CD4-positive, alpha-beta memory T cell (primary cell): Measurements from ENCODE around the gene FGD2. TPM values are rescaled to one million over a fixed set of nuclear protein-coding genes. Genes with fewer than 3 reads are reported as not detected.
A peak's percentile ranks its signal among the peaks of the same experiment; 100 is the strongest.
"Not testable (repeated sequence)": the region's sequence is repeated elsewhere in the genome, so short reads cannot be mapped to it uniquely, and the experiment has no call there.

Experiments used
- CTCF ChIA-PET: fragments of 350-600 bp; sonication (Branson Sonifier 250); formaldehyde crosslinking; loops from one replicate; lab custom pipeline; 2021; ENCODE audit warnings: inconsistent platforms; ENCODE audit not compliant: partially characterized antibody; lab: Charles Lee
- POLR2A ChIA-PET: fragments of 350-600 bp; sonication (Branson Sonifier 250); formaldehyde crosslinking; loops from one replicate; lab custom pipeline; 2021; ENCODE audit not compliant: partially characterized antibody; lab: Charles Lee
- DNase-seq, 5 donors: peaks; one replicate each; pipeline versions ENCODE4 v3.0.0 to v3.0.0-alpha.2; 2020 to 2022; ENCODE audit warnings: mixed read lengths in 1 of 5
- H3K27ac ChIP-seq: one replicate; pipeline ENCODE4 v1.7.0; 2013; ENCODE audit warnings: low read depth, low read length
- H3K27me3 ChIP-seq: 2 replicates; pipeline ENCODE4 v1.7.0; 2013; ENCODE audit warnings: mild to moderate bottlenecking, low read length, moderate library complexity; ENCODE audit not compliant: insufficient read depth
- H3K36me3 ChIP-seq: 2 replicates; pipeline ENCODE4 v1.7.0; 2013; ENCODE audit warnings: mild to moderate bottlenecking, low read length, moderate library complexity; ENCODE audit not compliant: insufficient read depth
- H3K4me1 ChIP-seq: 2 replicates; pipeline ENCODE4 v1.7.0; 2013; ENCODE audit warnings: mild to moderate bottlenecking, low read length, moderate library complexity; ENCODE audit not compliant: insufficient read depth
- H3K4me3 ChIP-seq, 2 donors: one replicate each; pipeline ENCODE4 v1.7.0; 2013; ENCODE audit warnings: low read length in 2 of 2, mild to moderate bottlenecking in 1 of 2
- H3K9me3 ChIP-seq, 2 donors: one replicate each; pipeline ENCODE4 v1.7.0; 2013; ENCODE audit warnings: low read length in 2 of 2, control low read depth in 1 of 2; ENCODE audit not compliant: control insufficient read depth in 1 of 2
- H3K27ac Mint-ChIP-seq, 7 donors: one replicate each; pipeline ENCODE4 v1.8.0; 2020 to 2021; ENCODE audit warnings: mixed read lengths in 7 of 7, mild to moderate bottlenecking in 6 of 7, inconsistent platforms in 3 of 7, moderate library complexity in 3 of 7
- H3K27me3 Mint-ChIP-seq, 2 donors: one replicate each; pipeline ENCODE4 v1.8.0; 2020 to 2021; ENCODE audit warnings: mixed read lengths in 2 of 2
- H3K36me3 Mint-ChIP-seq, 2 donors: one replicate each; pipeline ENCODE4 v1.8.0; 2020 to 2021; ENCODE audit warnings: mixed read lengths in 2 of 2, inconsistent platforms in 1 of 2, mild to moderate bottlenecking in 1 of 2
- H3K4me1 Mint-ChIP-seq, 4 donors: one replicate each; pipeline ENCODE4 v1.8.0; 2020 to 2021; ENCODE audit warnings: mixed read lengths in 4 of 4, mild to moderate bottlenecking in 1 of 4
- H3K4me3 Mint-ChIP-seq, 8 donors: one replicate each; pipeline ENCODE4 v1.8.0; 2020 to 2021; ENCODE audit warnings: mixed read lengths in 8 of 8, mild to moderate bottlenecking in 7 of 8, moderate library complexity in 6 of 8, inconsistent platforms in 3 of 8
- H3K9me3 Mint-ChIP-seq, 8 donors: one replicate each; pipeline ENCODE4 v1.8.0; 2020 to 2021; ENCODE audit warnings: mixed read lengths in 8 of 8, mild to moderate bottlenecking in 5 of 8, inconsistent platforms in 3 of 8, moderate library complexity in 1 of 8
- intact Hi-C: fragments of 100-400 bp; cut with micrococcal nuclease; formaldehyde crosslinking; loops from one replicate; pipeline ENCODE4 v1.15.1; 2023
- polyA plus RNA-seq, 2 donors: library from polyadenylated mRNA; unstranded; fragments of 300-500 nt; fragmentation: Illumina TruSeq; gene quantifications; one replicate each; pipeline ENCODE4 v1.2.3, GENCODE V29; 2021
- total RNA-seq, 2 experiments: library from RNA; stranded (reverse); gene quantifications; one replicate each; pipeline ENCODE4 v1.2.3, GENCODE V29; 2021

Gene FGD2
- total and polyA plus RNA-seq, 4 experiments from 2014 or later = 0.11 to 1.5 (median 1.4) TPM; not detected in 1

DNA sequence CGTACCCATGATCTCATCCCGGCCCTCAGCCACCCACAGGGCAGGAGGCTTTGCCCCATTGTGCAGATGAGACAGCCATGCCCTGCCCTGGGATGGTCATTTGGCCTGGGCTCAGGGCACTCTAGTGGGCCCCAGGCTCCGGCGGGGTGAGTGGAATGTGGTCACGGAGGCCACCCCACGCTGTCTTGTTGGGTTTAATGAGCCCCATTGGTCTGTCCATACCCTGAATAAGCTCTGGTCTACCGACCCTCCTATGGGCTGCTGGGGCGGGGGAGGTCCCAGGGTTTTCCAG lies 50.6 kb downstream of the FGD2 start:
- CTCF ChIA-PET = interaction anchor here (1.1 to 14.7 kb wide), 6 partner anchors 34 to 154 kb away, joined by 3 to 285 read pairs (median 8); partner anchors contain the start of gene PIM1
- H3K27me3 ChIP-seq = no peaks in the 10 kb centered on the region
- no peaks in the 10 kb centered on the region for H3K27me3 Mint-ChIP-seq
- no peak overlapping the region for H3K27ac ChIP-seq
- no peaks in the 10 kb centered on the region for H3K36me3 Mint-ChIP-seq
- H3K4me3 Mint-ChIP-seq = no peak overlapping the region
- POLR2A ChIA-PET = interaction anchor here (0.7 to 13.6 kb wide), 2 partner anchors 117 to 141 kb away, joined by 5 to 386 read pairs; partner anchors contain the start of gene PIM1
- DNase-seq = no peak
- peaks cover 12 to 18% (median 15%) of the 10 kb centered on the region in 4 donors for H3K4me1 Mint-ChIP-seq
- no peaks in the 10 kb centered on the region for H3K9me3 Mint-ChIP-seq
- H3K36me3 ChIP-seq = no peaks in the 10 kb centered on the region
- H3K4me1 ChIP-seq = peaks cover 13% of the 10 kb centered on the region
- intact Hi-C loops = no loop called here
- H3K9me3 ChIP-seq = no peaks in the 10 kb centered on the region
- H3K4me3 ChIP-seq = no peak overlapping the region
- H3K27ac Mint-ChIP-seq = no peak overlapping the region

DNA sequence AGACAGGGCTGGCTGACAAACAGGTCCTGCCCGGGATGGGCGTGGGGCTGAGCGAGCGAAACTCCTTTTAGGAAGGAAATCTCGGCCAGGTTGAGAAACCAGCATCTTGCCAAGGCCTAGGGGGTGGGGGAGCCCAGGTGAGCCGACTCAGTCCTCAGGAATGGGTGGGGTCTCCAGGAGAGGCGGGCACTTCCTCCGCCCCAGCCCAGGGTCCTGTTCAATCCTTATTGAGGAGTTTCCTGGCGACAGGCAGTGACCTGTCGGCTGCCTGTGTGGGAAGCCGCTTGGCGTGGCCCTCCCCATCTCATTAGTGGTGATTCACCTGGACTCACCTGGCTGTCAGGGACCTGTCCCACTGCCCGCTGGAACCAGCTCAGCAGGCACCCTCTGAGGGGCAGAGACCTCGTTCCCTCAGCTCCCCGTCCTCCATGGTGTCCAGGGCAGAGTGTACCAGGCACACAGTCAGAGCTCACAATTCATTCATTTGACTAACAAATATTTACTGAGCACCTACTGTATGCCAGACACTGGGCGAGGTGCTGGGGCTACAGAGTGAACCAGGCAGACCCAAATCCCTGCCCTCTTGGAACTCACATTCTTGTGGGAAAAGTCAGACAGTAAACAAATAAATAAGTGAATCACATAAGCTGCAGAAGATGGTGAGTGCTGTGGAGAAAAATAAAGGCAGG lies 51.1 kb downstream of the FGD2 start:
- H3K9me3 Mint-ChIP-seq = no peaks in the 10 kb centered on the region
- H3K27ac Mint-ChIP-seq = no peak overlapping the region
- no peak for DNase-seq
- Histone ChIP-seq H3K36me3 (no peaks in the 10 kb centered on the region), H3K4me1 (peaks cover 8% of the 10 kb centered on the region), H3K4me3 (no peak overlapping the region), H3K27me3 (no peaks in the 10 kb centered on the region), H3K27ac (no peak overlapping the region), H3K9me3 (no peaks in the 10 kb centered on the region)
- POLR2A ChIA-PET = interaction anchor here (13.6 kb wide), 1 partner anchor 116 kb away, joined by 386 read pairs; the partner anchor contains the start of gene PIM1
- intact Hi-C loops = no loop called here
- no peak overlapping the region for H3K4me3 Mint-ChIP-seq
- H3K36me3 Mint-ChIP-seq = no peaks in the 10 kb centered on the region
- H3K4me1 Mint-ChIP-seq = peaks cover 6 to 13% (median 10%) of the 10 kb centered on the region in 4 donors
- H3K27me3 Mint-ChIP-seq = no peaks in the 10 kb centered on the region
- CTCF ChIA-PET = interaction anchor here (0.7 to 14.7 kb wide), 8 partner anchors 24 to 153 kb away, joined by 3 to 285 read pairs (median 3); partner anchors contain the start of gene PIM1

DNA sequence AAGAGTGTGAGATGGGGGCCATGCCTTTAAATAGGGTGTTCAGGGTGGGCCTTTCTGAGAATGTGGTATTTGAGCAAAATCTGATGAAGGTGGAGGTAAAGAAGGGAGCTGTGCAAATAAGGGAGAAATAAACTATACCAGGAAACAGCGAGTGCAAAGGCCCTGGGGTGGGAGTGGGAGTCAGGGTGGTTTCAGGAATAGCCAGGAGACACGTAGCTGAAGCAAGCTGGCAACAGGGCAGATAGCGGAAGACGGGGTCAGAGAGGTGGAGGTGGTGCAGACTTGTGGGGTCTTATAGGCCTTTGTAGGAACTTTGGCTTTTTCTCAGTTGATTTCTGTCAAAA lies 51.6 kb downstream of the FGD2 start:
- Histone ChIP-seq H3K4me3 (no peak overlapping the region), H3K36me3 (no peaks in the 10 kb centered on the region), H3K4me1 (peaks cover 3% of the 10 kb centered on the region), H3K27me3 (no peaks in the 10 kb centered on the region), H3K27ac (no peak overlapping the region), H3K9me3 (no peaks in the 10 kb centered on the region)
- H3K27me3 Mint-ChIP-seq = no peaks in the 10 kb centered on the region
- DNase-seq = no peak
- intact Hi-C loops = no loop called here
- H3K9me3 Mint-ChIP-seq = no peaks in the 10 kb centered on the region
- no peaks in the 10 kb centered on the region for H3K36me3 Mint-ChIP-seq
- H3K4me1 Mint-ChIP-seq = peaks cover 1 to 7% (median 4%) of the 10 kb centered on the region in 4 donors
- CTCF ChIA-PET = interaction anchor here (0.7 to 14.7 kb wide), 7 partner anchors 10 to 152 kb away, joined by 3 to 285 read pairs (median 3); partner anchors contain the start of gene PIM1
- H3K27ac Mint-ChIP-seq = peak overlapping the region in 2 of 7 donors; percentile 14 to 38
- no peak overlapping the region for H3K4me3 Mint-ChIP-seq
- POLR2A ChIA-PET = no interaction called here

DNA sequence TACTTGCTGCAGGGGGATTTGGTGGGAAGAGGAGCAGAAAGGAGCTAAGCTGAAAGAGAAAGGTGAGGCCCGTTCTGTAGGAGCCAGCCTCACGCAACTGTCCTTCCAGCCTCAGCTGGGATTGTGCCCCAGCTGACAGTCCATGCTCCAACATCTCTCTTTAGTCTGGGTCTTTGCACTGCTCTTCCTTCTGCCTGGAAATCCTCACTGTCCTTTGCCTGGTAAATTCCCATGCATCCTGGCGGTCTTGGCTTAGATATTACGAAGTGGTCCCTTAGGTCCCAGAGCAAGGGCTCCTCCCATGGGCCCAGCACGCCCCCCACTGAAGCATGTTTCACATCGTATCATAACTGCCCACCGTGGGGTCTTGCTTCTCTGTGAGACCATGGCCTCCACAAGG lies 52.2 kb downstream of the FGD2 start:
- no peaks in the 10 kb centered on the region for H3K4me1 ChIP-seq
- DNase-seq = no peak
- H3K9me3 ChIP-seq = no peaks in the 10 kb centered on the region
- ChIA-PET POLR2A (interaction anchor here (0.6 kb wide), 1 partner anchor 152 kb away, joined by 6 read pairs; no protein-coding TSS in a partner anchor), CTCF (interaction anchor here (1.3 to 14.7 kb wide), 5 partner anchors 10 to 152 kb away, joined by 3 to 285 read pairs (median 5); partner anchors contain the start of gene PIM1)
- Mint-ChIP-seq H3K9me3 (no peaks in the 10 kb centered on the region), H3K4me1 (peaks cover 0 to 7% (median 4%) of the 10 kb centered on the region in 4 donors), H3K27me3 (no peaks in the 10 kb centered on the region), H3K36me3 (no peaks in the 10 kb centered on the region), H3K27ac (no peak overlapping the region), H3K4me3 (no peak overlapping the region)
- H3K4me3 ChIP-seq = no peak overlapping the region
- H3K27me3 ChIP-seq = no peaks in the 10 kb centered on the region
- intact Hi-C loops = no loop called here
- H3K27ac ChIP-seq = no peak overlapping the region
- no peaks in the 10 kb centered on the region for H3K36me3 ChIP-seq

DNA sequence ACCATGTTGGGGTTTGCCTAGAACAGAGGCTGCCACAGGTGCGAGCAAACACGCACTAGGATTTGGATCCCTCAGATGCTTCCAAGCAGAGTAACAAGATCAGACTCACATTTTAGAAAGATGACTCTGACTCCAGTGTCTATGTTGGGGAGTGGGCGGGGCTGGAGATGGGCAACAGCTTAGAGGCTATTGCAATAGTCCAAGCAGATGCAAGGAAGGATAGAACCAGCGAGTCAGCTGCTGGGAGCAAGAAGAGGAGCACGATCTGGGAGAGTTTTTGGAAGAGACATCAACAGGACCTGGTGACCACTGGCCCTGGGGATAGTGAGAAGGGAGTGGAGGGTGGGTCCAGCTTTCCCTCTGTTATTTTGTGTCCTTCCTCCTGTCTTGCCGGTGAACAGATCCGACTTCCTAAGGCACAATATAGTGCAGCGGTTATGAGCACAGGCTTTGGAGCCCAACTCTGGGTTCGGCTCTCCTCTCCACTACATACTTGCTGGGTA lies 52.7 kb downstream of the FGD2 start:
- intact Hi-C loops = no loop called here
- Mint-ChIP-seq H3K9me3 (no peaks in the 10 kb centered on the region), H3K36me3 (no peaks in the 10 kb centered on the region), H3K4me3 (no peak overlapping the region), H3K27me3 (no peaks in the 10 kb centered on the region), H3K4me1 (peaks cover 0 to 7% (median 4%) of the 10 kb centered on the region in 4 donors), H3K27ac (peak overlapping the region in 1 of 7 donors; percentile 22)
- Histone ChIP-seq H3K36me3 (no peaks in the 10 kb centered on the region), H3K27ac (no peak overlapping the region), H3K27me3 (no peaks in the 10 kb centered on the region), H3K4me3 (no peak overlapping the region), H3K4me1 (no peaks in the 10 kb centered on the region), H3K9me3 (no peaks in the 10 kb centered on the region)
- DNase-seq = no peak
- CTCF ChIA-PET = interaction anchor here (1.3 to 14.7 kb wide), 3 partner anchors 11 to 112 kb away, joined by 3 to 285 read pairs (median 3); partner anchors contain the start of gene PIM1
- POLR2A ChIA-PET = interaction anchor here (0.6 kb wide), 1 partner anchor 151 kb away, joined by 6 read pairs; no protein-coding TSS in a partner anchor

DNA sequence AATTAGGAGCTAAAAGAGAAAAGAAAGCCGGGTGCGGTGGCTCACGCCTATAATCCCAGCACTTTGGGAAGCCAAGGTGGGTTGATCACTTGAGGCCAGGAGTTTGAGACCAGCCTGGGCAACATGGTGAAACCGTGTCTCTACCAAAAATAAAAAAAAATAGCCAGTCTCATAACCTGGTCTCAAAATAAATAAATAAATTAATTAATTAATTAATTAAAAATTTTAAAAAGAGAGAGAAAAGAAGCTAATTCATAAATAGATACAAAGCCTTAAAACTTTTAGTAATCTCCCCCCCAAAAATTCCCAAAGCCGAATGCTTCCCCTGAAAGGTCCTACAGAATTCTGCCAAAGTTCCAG lies 53.5 kb downstream of the FGD2 start:
- H3K36me3 ChIP-seq, H3K27ac ChIP-seq, POLR2A ChIA-PET, H3K27me3 ChIP-seq, H3K4me1 Mint-ChIP-seq, H3K36me3 Mint-ChIP-seq, H3K27ac Mint-ChIP-seq, H3K4me1 ChIP-seq, DNase-seq, intact Hi-C loops, H3K27me3 Mint-ChIP-seq, H3K4me3 Mint-ChIP-seq, H3K9me3 ChIP-seq, H3K4me3 ChIP-seq, H3K9me3 Mint-ChIP-seq: not testable (repeated sequence)
- CTCF ChIA-PET = interaction anchor here (0.7 to 14.7 kb wide), 2 partner anchors 41 to 111 kb away, joined by 3 to 285 read pairs; partner anchors contain the start of gene PIM1
